ENCODE data around the gene PBX1. TPM values are rescaled to one million over a fixed set of nuclear protein-coding genes. Genes with fewer than 3 reads are reported as not detected.

Gene PBX1
- total RNA-seq, 3 donors from 2014 or later, result 64.5 to 126 (median 95.4) TPM

DNA sequence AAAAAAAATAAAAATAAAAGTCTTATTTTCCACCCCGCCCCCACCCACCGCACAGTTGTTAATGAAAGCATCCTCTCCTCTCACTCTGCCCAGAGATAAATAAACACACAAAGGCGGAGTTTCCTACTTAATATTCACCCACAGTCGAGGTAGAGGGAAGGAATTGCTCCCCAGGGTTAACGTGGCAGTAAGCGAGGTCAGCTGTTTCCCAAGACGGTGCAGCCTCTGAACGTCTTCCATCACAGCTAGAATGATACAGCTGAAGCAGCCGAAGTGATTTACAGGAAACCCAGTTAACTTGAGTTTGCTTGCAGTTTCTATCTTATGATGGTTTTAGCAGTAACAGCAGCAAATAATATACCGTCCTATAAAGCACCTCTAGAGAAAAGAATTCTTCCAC lies 283.9 kb downstream of the PBX1 start:
- DNase-seq (ENCODE audit: low spot score in 2 of 2), result no peak
- intact Hi-C loops (cut with DNase I; ENCODE audit: low total_unique reads), result no loop called here
- Histone ChIP-seq H3K9me3 (no peaks in the 10 kb centered on the region), H3K27me3 (no peaks in the 10 kb centered on the region), H3K4me3 (no peak overlapping the region), H3K27ac (no peak overlapping the region), H3K4me1 (no peaks in the 10 kb centered on the region), H3K36me3 (peaks cover 9% of the 10 kb centered on the region)
- no peak for TF ChIP-seq POLR2AphosphoS5 (IDR thresholded peaks at IDR 0.05)
- no peak for TF ChIP-seq POLR2A (IDR thresholded peaks at IDR 0.05)
- TF ChIP-seq, protein P1, sequence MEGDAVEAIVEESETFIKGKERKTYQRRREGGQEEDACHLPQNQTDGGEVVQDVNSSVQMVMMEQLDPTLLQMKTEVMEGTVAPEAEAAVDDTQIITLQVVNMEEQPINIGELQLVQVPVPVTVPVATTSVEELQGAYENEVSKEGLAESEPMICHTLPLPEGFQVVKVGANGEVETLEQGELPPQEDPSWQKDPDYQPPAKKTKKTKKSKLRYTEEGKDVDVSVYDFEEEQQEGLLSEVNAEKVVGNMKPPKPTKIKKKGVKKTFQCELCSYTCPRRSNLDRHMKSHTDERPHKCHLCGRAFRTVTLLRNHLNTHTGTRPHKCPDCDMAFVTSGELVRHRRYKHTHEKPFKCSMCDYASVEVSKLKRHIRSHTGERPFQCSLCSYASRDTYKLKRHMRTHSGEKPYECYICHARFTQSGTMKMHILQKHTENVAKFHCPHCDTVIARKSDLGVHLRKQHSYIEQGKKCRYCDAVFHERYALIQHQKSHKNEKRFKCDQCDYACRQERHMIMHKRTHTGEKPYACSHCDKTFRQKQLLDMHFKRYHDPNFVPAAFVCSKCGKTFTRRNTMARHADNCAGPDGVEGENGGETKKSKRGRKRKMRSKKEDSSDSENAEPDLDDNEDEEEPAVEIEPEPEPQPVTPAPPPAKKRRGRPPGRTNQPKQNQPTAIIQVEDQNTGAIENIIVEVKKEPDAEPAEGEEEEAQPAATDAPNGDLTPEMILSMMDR (IDR thresholded peaks at IDR 0.05), result no peak

DNA sequence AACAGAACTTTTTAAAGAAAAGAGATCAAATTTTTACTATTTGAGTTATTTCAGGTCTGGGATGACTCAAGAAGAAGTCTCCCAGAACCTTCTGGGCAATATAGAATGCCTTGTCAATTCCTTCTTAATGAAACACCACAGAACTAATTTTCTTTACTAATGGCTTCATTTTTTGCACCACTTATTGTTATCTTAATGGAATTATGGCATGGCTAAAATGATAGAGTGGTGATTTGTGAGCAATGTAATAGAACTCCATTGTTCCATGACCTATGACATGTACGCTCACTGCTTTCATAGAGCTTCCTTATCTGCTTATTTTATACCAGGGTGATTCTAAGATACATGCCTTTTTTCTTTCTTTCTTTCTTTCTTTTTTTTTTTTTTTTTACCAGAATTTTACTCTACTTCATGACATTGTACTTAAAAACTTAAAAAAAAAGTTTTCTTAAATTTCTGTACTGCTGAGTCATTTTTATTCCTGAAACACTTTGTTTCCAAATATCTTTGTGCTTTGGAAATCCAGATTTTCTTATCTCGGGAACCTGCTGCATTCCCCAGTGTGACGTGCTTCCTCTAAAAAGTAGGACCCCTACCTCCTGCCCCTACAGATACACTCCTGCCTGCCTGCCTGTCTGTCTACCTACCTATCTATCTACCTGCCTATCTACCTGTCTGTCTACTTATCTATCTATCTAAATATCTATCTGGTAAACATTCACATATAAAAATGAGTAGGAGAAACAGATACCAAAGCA lies 284.9 kb downstream of the PBX1 start:
- TF ChIP-seq POLR2A (IDR thresholded peaks at IDR 0.05) (no peak), POLR2AphosphoS5 (IDR thresholded peaks at IDR 0.05) (no peak)
- TF ChIP-seq, protein P1 (IDR thresholded peaks at IDR 0.05), result no peak
- H3K4me3 ChIP-seq, result no peak overlapping the region
- H3K36me3 ChIP-seq, result peaks cover 9% of the 10 kb centered on the region
- no peak for DNase-seq (ENCODE audit: low spot score in 2 of 2)
- no peaks in the 10 kb centered on the region for H3K4me1 ChIP-seq
- intact Hi-C loops (cut with DNase I; ENCODE audit: low total_unique reads), result no loop called here
- H3K27me3 ChIP-seq, result no peaks in the 10 kb centered on the region
- no peaks in the 10 kb centered on the region for H3K9me3 ChIP-seq
- H3K27ac ChIP-seq, result no peak overlapping the region

DNA sequence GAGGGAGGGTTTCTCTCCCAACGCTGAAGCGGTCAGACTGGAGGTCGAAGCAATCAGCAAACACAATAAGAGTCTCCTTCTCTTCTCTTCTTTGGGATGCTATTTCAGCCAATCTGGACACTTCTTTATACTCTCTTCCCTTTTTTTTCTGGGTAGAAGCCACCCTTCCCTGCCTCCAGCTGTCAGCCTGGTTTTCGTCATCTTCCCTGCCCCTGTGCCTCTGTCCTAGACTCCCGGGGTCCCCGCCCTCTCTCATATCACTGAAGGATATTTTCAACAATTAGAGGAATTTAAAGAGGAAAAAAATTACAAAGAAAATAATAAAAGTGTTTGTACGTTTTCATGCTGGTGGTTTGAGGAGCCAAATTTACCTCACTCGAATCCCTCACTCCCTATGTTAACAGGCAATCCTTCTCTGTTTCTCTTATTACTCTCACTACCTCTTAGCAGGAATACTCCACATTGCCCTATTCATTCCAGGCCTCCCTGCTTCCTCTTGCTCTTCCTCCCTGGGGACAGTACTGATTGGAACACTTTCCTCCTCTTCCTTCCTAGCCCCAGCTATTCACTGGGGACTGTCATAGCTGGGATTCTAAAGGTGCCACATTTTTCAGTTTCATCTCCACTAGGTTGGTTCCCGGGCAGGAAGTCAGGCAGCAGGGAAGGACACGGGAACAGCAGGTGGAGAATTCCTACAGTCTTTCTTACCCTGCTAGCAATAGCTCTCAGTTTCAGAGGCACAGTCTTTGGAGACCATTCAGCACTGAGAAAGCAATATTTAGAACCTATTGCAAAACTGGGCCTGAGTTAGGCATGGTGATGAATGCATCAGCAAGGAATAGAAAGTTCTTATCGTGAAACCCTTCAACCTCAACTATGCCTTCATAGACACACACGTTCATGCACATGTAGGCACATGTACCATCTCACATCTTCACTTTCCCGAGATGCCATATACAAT lies 288.0 kb downstream of the PBX1 start:
- Histone ChIP-seq H3K4me1 (no peaks in the 10 kb centered on the region), H3K36me3 (peaks cover 9% of the 10 kb centered on the region), H3K27ac (no peak overlapping the region), H3K4me3 (no peak overlapping the region), H3K27me3 (no peaks in the 10 kb centered on the region), H3K9me3 (no peaks in the 10 kb centered on the region)
- intact Hi-C loops (cut with DNase I; ENCODE audit: low total_unique reads), result no loop called here
- DNase-seq (ENCODE audit: low spot score in 2 of 2), result no peak
- TF ChIP-seq, protein P1 (IDR thresholded peaks at IDR 0.05), result no peak
- no peak for TF ChIP-seq POLR2AphosphoS5 (IDR thresholded peaks at IDR 0.05)
- no peak for TF ChIP-seq POLR2A (IDR thresholded peaks at IDR 0.05)

DNA sequence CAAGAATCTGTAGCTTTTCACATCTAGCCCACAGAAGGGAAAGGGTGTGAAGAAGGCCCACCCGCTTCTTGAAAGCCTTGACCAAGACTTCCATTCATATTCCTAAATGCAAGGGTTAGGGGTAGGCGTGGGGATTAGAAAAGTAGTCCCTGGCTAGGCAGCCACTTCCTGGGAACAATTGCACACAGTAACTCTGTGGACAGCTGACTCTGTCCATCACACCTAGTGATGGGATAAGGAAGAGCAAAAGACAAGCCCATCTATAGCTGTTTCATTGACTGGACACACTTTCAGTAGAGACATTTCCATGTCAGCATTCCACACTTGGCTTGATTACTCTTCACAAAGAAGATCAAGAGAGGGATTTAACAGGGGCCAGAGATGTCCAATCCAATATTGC lies 294.2 kb downstream of the PBX1 start:
- Histone ChIP-seq H3K27ac (no peak overlapping the region), H3K9me3 (no peaks in the 10 kb centered on the region), H3K4me1 (no peaks in the 10 kb centered on the region), H3K4me3 (no peak overlapping the region), H3K36me3 (no peaks in the 10 kb centered on the region), H3K27me3 (no peaks in the 10 kb centered on the region)
- intact Hi-C loops (cut with DNase I; ENCODE audit: low total_unique reads), result no loop called here
- TF ChIP-seq, protein P1 (IDR thresholded peaks at IDR 0.05), result no peak
- TF ChIP-seq POLR2A (IDR thresholded peaks at IDR 0.05), result no peak
- TF ChIP-seq POLR2AphosphoS5 (IDR thresholded peaks at IDR 0.05), result no peak
- DNase-seq (ENCODE audit: low spot score in 2 of 2), result no peak

Measured in breast epithelium (tissue), 4 donors.